ENCODE results near the gene OR5D16. TPM values are rescaled to one million over a fixed set of nuclear protein-coding genes. Genes with fewer than 3 reads are reported as not detected.
"Not testable (repeated sequence)": the region's sequence is repeated elsewhere in the genome, so short reads cannot be mapped to it uniquely, and the experiment has no call there.

Gene OR5D16
- total RNA-seq, 2 donors from 2014 or later: not detected

DNA sequence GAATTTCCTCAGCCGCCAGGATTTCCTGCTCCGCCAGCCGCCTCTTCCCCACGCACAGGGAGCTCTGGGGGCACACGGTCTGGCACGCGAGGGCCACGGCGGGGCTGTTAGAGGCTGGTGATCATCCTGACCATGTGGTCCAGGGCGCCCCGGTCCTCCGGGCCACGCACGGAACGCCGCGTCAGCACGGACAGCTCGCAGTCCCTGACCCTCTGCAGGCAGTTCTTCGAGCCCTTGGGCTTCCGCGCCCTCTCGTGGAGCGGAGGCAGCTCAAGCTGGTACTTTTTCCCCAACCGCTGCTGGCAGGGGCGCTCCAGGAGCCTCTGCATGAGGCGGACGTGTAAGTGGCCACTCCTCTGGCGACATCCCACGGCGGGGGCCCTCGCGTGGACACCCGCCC, 34.6 kb downstream of the OR5D16 start:
- H3K9me3 ChIP-seq (ENCODE audit: control insufficient read depth, low read length, poor library complexity, severe bottlenecking); H3K36me3 Mint-ChIP-seq (ENCODE audit: low read depth); DNase-seq; H3K27me3 Mint-ChIP-seq; H3K4me3 Mint-ChIP-seq; ATAC-seq; H3K4me1 Mint-ChIP-seq; H3K27ac Mint-ChIP-seq: not testable (repeated sequence)

DNA sequence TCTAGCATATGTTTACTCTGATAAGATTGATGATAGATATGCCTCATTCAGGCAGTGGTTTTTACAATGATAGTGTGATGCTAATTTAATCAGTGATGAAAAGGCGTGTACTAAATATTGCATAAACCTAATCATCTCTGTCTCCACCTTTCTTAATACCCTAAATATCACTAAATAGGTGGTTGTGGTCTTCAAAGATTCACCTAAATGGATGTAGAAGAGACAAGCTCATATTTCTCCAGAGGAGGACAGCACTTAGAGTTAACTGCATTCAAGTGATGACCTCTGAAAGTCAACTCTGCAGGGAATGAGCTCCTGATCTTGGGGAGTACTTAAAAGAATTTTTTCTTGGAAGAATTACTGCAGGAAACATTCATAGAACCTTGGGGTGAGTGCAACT, 44.4 kb downstream of the OR5D16 start, which contains the start of gene TRIM51:
TSS of gene TRIM51 (plus strand) at position 301 of the 400 bp plus-strand sequence. CDS start 2,132 bp downstream, outside the sequence.
- not testable (repeated sequence) for H3K27me3 Mint-ChIP-seq; ATAC-seq; H3K4me3 Mint-ChIP-seq; H3K27ac Mint-ChIP-seq; H3K9me3 ChIP-seq (ENCODE audit: control insufficient read depth, low read length, poor library complexity, severe bottlenecking); H3K36me3 Mint-ChIP-seq (ENCODE audit: low read depth); H3K4me1 Mint-ChIP-seq; DNase-seq

DNA sequence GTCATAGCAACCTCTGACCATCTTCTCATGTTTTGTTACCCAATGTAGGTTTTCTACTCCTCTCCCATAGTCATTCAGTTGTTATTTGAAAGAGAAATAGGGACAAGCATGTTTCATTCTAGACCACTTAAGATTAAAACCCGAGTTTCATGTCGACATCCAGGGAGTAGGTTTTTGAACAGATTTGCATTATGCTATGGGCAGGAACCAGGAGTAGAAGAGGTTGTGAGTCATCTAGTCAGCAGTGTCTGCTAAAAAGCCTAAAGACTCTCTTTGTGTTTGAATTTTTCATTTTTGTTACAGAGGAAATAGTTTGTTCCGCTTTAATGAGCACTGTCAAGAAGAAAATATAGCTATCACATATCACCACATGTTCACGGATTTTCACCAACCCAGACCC, 46.4 kb downstream of the OR5D16 start:
- not testable (repeated sequence) for DNase-seq; ATAC-seq; H3K36me3 Mint-ChIP-seq (ENCODE audit: low read depth)

DNA sequence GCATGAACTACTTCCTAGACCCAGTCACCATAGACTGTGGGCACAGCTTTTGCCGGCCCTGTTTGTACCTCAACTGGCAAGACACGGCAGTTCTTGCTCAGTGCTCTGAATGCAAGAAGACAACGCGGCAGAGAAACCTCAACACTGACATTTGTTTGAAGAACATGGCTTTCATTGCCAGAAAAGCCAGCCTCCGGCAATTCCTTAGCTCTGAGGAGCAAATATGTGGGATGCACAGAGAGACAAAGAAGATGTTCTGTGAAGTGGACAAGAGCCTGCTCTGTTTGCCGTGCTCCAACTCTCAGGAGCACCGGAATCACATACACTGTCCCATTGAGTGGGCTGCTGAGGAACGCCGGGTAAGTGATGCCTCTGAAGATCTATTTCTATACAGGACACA, 46.9 kb downstream of the OR5D16 start:
- H3K9me3 ChIP-seq (ENCODE audit: control insufficient read depth, low read length, poor library complexity, severe bottlenecking); H3K36me3 Mint-ChIP-seq (ENCODE audit: low read depth); H3K4me3 Mint-ChIP-seq; DNase-seq; H3K27ac Mint-ChIP-seq; ATAC-seq; H3K27me3 Mint-ChIP-seq; H3K4me1 Mint-ChIP-seq: not testable (repeated sequence)

More for the DNA sequence above, 46.4 kb downstream of the OR5D16 start:
- not testable (repeated sequence) for H3K27me3 Mint-ChIP-seq; H3K27ac Mint-ChIP-seq; H3K4me3 Mint-ChIP-seq; H3K4me1 Mint-ChIP-seq; H3K9me3 ChIP-seq (ENCODE audit: control insufficient read depth, low read length, poor library complexity, severe bottlenecking)

Other genes with a start within 250 kb of the OR5D16 start
- not detected for gene OR4C11, start 231.1 kb upstream of the OR5D16 start, total RNA-seq
- gene OR4P4, start 203.6 kb upstream of the OR5D16 start, total RNA-seq: not detected
- gene OR4S2, start 190.4 kb upstream of the OR5D16 start, total RNA-seq: not detected
- gene OR4C6, start 176.6 kb upstream of the OR5D16 start, total RNA-seq: not detected
- gene OR5D13, start 65.3 kb upstream of the OR5D16 start, total RNA-seq: not detected
- not detected for gene OR5D14, start 43.2 kb upstream of the OR5D16 start, total RNA-seq
- not detected for gene OR5L1, start 27.4 kb upstream of the OR5D16 start, total RNA-seq
- not detected for gene OR5D18, start 19.1 kb upstream of the OR5D16 start, total RNA-seq
- not detected for gene OR5L2, start 11.5 kb upstream of the OR5D16 start, total RNA-seq
- under 1 TPM in 1 of 2 donors, not detected in 1; 0.17 TPM for gene TRIM51, start 44.5 kb downstream of the OR5D16 start, total RNA-seq
- not detected for gene OR5W2, start 75.8 kb downstream of the OR5D16 start, total RNA-seq
- gene OR5I1, start 97.6 kb downstream of the OR5D16 start, total RNA-seq: not detected
- gene OR10AG1, start 131.2 kb downstream of the OR5D16 start, total RNA-seq: not detected
- gene OR5F1, start 155.9 kb downstream of the OR5D16 start, total RNA-seq: not detected
- gene OR5AS1, start 188.9 kb downstream of the OR5D16 start, total RNA-seq: not detected